HG03066 (cell line): ENCODE data around the gene BRSK2.

Experiments
- ATAC-seq: cut with Tn5 transposase; IDR thresholded peaks from one replicate; pipeline ENCODE4 v1.9.1; 2021; ENCODE audit warnings: low read depth; ENCODE audit not compliant: unreplicated experiment

The BRSK2 gene

DNA sequence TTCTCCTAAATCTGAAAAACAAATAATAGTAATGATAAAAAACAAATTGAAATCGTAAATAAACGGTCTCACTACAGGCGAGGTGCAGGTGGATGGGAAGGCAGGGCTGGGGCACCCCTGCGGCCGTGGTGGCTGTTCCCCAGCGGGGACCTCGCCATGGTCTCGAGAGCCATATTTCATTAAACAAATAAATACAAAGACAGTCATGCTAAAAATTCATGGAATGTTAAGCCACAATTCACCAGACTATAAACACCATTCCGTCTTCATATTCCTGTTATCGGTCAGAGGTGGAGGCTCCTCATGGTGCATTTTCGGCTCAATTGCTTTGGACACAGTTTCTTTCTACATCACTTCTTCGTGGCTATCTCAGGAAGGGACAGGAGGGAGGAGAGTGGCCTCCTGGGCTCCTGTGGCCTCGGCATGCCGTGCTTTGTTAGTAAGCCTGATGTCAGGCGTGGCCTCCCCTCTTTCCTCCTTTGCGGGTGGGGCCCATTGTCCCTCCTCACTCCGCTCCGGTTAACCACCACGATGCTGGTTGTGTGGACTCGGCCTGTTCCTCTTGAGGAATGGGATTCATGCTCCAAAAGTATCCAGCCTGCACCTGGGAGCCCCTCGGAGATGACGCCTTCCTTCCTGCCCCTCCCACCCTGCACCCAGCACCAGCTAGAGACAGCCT lies 16.1 kb upstream of the BRSK2 start:
- ATAC-seq, result no peak

DNA sequence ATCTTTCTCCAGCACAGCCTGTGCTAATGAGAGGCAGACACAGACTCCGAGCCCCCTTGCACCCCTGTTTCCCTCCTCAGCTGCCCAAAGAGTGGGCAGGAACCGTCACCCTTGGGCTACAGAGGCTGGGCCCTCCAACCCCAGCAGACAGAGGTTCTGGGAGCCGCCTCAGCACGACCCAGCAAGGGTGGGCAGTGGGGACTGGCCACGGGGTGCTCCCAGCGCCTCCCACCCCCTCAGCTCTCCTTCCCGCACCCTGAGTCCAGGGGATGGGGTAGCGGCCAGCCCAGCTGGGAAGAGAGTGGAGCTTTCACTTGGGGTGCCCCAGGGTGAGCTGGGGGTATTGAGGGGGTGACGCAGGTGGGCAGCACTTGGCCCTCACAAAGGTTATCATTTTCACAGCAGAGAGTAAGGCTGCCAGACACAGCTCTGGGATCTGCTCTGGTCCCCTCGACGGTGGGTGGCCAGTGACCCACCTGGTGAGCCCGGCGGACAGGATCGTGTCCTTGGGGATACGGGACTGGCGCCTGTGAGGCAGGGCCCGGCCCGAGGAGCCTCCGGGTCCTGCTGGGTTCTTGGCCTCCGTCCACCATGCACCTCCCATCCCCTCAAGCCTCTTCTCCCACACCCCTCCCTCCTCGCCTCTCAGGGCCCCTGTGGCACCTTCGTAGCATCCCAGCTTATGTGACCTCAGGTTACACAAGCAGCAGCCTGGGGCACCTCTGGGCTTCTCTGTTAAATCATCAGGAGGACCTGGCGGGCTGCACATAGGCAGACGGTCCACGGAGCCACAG lies 14.4 kb upstream of the BRSK2 start:
- ATAC-seq, result no peak

DNA sequence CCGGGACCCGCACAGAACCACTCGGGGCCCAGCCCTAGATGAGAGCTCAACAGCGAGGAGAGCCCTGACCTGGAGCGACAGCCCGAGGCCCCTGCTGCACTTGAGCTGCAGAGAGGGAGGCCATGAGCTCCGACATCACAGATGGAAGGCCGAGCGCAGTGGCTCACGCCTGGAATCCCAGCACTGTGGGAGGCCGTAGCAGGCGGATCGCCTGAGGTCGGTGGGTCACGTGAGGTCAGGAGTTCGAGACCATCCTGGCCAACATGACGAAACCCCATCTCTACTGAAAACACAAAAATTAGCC lies 13.8 kb upstream of the BRSK2 start:
- ATAC-seq, result no peak

DNA sequence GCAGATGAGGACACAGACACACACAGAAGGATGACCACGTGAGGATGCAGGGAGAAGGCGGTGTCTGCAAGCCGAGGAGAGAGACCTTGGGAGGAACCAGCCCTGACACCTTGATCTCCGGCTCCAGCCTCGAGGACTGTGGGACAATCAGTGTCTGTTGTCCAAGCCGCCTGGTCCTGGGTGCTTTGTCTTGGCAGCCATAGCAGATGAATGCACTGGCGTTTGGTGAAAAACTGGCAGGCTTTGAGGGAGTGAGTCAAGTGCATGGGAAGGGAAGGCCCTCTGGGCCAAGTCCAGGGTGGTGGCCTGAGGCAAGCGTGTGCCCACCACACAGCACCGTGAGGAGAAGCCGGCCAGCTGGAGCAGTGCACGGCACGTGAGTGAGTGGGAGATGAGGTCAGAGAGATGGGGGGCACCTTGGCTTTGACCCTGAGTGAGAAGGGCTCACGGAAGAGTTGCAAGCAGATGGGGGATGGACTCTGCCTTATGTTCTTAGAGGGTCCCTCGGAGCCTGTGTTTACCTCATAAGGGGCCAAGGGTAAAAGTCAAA lies 12.4 kb upstream of the BRSK2 start:
- no peak for ATAC-seq

DNA sequence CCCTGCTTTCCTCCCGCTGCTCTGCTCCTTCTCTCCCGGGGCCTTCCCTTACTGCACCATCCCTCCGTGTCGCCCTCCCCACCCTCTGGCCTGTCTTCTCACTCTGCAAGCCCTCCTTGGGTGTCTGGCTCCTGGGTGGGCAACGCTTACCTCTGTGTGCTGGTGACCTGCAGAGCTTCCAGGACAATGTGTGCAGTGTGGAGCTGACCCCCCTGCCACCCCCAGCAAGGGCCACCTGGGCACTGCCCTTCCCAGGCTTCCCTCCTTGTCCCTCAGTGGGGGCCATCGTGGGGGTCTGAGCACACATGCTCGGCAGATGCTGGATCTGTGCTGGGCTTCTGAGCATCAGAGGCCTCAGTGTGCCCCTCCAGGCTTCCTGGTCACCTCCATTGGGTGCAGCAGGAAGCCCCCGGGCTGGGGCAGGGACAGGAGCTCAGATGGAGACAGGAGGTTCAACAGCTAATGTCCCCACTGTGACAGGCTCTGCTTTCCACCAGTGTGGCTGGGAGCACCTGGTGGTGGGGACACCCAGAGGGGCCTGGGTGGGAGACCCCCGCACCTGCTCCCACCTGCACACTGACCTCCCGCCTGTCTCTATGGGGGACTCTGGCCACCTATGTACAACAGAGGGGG lies 7.8 kb upstream of the BRSK2 start:
- ATAC-seq, result no peak

DNA sequence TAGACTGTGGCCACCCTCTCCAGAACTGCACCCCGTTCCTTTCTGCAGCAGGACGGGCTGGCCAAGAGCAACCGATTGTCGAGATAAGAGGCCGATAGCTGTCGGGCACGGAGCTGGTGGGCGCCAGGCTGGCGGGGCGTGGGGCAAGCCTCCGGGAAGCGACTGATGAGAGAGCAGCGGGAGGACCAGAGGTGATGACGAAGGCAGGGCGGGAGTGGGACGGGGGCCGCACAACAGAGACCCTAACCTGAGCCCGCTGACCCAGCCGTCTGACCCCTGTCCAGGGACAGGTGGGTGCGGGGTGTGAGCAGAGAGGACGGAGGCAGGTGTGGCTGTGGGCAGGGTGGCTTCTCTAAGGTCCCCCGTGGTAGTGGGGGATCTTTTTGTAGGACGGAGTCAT lies 7.3 kb upstream of the BRSK2 start:
- no peak for ATAC-seq

DNA sequence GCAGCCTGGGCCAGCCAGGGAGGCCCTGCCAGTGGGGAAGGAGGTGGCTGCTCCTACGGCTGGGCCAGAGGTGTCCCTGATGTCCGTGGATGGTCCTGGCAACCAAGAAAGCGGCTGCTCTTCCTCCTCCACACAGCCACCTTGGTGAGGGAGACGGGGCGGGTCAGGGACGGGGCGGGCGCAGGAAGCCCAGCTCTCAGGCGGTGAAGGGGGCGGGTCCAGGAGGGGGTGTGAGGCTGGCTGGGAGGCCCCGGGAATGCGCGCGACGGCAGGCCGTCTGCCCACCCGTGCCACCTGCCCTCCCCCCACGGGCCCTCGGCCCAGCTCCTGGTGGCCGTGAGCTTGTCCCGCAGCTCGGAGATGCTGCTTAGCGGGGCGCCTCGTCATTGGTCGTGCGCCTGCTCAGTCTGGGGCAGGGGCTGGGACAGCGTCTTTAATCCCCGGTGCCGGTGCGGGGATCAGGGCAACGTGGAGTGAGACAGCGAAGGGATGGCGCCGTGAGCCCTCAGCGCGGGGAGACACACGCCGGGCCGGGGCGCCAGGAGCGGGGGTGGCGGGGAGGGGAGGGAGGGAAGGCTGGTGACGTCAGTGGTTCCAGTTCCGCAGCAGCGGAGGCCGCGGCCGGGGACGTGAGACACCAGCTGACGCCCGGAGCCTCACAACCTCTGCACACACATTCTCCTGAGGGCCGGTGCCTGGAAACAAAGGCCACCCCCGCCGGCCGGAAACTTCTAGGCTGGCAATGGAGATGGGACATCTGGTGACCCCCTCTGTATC lies 6.7 kb upstream of the BRSK2 start:
- ATAC-seq, result peak; percentile 84

DNA sequence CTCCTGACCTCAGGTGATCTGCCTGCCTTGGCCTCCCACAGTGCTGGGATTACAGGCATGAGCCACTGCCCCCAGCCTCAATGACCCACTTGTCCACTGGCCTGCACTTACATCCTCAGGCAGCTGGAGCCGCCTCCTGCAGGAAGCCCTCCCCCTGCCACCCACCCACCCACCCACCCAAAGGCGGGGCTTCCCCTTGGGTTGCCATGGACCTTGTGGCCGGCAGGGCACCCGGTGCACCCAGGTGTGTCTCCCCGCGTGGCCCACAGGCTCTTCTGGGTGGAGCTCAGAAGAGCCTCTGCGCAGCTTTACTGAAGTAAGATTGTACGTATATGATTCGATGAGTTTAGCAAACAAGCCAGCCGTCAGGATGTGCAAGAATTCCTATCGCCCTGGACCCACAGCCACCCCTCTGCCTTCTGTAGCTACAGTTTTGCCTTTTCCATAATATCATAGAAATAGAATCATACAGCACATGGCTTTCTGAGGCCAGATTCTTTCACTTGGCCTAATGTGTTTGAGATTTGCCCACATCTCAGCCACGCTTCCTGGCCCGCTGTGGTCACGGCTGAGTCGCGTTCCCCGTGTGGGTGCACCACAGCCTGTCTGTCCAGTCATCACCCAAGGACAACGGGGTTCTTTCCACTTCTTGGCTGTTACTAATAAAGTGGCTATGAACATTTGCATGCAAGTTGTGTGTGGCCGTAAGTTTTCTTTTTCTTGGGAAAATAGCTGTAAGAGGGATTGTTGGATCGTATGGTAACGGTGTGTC lies 5.3 kb upstream of the BRSK2 start:
- no peak for ATAC-seq

DNA sequence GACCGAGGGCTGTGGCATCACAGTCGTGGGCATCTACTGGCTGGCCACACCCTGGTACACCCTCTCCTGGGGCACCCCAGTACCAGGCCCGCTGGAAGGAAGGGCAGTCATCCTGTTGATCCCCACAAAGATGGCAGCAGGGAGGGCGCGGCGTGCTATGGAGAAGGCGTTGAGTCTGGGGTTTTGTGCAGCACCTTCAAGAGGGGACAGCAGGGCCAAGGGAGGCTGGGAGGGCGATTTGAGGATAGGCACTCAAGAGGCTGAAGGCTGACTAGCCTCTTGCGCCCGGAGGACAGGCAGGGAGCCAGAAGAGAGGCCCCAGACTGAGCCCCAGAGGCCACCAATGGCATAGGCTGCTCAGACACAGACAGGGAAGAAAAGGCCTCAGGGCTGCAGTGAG lies 2.2 kb upstream of the BRSK2 start:
- no peak for ATAC-seq

DNA sequence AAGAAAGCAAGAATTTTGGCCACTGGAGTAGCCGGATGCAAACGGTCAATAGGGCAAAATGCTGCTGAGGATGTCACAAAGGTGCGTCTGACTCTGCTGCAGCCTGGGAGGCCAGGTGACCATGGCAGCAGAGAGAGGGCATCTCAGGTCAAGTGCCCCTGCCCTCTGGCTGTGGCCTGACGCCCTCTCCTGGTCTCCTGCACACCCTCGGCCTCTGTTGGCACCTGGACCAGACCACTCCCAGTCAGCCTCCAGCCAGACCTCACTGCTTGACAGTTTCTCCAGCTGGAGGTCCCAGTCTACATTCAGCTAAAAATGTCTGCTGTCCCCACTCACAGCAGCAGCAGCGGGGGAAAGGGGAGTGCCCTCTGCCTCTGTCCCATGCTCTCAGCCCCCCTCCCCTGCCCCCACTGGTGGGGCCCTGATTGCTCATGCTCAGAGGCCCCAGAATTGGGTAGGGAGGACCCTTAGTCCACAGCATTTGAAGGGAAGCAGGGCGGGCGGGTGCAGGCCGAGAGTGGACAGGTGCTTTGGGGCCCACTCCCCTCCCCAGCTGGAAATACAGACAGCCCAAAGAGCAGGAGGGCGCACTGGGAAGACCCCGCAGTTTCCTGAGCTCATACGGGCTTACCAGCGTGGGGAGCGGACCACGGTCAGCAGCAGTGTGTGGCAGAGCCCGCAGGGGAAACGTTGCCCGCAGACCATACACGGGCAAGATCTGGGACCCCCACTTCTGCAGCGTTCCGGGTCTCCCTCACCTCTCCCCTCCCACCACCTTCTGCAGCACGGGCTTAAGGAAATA lies 1.6 kb upstream of the BRSK2 start:
- ATAC-seq, result no peak

DNA sequence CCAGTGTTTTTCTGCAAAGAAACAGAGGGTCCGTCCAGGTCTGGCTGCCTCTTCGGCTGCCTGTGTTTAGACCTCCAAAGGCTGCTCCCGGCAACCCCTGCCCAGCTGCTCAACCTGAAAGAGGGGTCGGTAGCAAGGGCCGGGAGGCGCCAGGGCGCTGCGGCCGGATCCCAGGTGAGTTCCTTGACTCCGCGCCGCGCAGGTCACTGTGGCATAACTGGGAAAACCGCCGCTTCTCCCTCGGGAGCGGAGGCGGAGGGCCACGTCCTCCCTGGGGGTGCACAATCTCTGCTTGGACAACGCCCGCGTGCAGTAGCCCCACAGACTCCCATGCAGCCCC lies 1.0 kb upstream of the BRSK2 start:
- no peak for ATAC-seq

DNA sequence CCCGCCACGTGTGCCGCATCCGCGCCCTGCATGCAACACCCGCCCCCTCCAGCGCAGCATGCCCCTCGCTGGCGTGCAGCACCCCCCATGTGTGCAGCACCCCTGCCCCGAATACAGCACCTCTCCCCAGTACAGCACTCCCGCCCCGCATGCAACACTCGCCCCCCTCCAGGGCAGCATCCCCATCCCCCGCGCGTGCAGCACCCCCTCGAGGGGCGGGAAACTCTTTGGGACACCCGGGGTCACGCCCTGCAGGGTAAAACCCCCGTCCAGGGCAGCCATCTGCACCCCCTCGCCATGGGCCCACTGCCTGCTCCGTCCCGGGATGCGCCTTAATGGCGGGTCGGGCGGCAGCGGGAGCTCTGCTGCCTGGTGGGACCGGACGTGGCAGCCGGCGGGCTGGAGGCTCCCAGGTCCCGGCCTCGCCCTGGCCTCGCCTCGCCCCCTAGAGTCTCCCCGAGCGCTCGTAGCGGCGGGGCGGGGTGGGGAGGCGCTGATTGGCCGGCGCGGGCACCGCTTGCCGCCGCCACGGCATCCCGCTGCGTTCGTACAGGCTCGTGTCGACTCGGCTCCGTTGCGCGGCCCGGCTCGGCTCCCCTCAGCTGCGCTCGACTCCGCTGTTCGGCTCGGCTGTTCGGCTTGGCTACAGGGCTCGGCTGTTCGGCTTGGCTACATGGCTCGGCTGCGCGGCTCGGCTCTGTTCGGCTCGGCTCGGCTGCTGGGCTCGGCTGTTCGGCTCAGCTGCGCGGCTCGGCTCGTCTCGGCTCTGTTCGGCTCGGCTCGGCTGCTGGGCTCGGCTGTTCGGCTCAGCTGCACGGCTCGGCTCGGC lies 417 bp upstream of the BRSK2 start:
- peak; percentile 88 for ATAC-seq

DNA sequence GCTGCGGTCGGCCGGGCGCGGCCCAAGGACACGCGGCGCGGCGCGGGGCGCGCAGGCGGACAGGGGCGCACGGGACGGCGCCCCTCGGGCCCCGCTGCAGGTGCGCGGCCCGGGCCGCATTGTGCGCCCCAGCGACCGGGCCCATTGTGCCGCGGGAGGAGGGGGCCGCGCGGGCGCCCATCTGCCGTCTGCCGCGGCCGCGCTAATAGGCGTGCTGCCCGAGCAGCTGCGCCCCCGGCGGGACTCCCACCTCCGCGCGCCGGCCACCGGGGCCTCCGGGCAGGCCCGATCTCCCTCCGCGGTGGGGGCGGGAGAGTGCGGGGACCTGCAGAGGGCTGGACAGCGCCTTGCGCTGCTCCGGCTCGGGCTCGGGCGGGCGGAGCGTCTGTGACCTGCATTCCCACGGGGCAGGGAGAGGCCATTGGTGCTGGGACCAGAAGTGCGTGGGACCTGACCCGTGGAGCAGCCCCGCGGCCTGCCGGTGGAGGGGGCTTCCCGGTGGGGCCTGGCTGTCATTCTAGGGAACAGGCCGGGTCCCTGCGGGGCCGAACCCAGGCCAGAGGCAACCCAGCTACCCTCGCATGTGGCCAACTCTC lies 933 bp downstream of the BRSK2 start:
- ATAC-seq, result no peak

DNA sequence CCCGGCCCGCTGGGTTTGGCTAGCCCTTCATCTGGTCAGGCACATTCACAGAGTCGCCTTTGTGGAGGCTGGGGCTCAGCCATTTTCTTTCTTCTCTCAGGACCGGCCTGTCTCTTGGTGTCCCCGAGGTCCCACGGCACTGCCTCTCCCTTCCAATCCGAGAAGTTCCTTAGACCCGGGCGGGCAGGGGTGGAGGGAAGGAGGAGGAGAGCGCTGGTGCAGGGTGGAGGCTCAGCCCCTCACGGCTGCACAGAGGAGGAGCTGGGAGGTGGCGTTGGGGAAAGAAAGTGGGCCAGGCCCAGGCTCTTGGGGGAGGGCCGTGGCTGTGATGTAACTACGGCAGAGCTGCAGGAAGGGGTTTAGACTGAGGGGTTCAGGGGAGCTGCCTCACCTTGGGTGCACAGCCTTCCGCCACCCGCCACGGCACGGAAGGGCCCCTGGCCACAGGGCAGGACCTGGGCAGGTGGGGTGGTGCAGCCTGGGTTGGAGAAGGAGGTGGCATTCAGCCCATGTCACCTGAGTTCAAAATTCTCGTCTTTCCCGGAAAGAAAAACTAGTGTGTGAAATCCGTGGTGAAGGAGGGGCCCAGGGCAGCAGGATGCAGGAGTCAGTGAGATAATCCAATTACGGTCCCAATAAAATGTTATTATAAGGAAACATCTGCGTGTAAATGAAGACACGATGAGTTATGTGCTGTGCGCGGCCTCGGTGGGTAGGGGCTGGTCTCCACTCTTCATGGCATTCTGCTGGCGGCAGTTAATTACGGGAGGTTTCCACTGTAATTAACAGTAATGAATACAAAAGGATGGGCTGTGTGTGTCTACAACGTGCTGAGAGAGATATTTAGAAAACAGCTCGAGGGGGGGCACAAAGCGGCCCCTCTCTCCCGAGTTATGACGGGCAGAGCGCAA lies 1.7 kb downstream of the BRSK2 start:
- ATAC-seq, result no peak

DNA sequence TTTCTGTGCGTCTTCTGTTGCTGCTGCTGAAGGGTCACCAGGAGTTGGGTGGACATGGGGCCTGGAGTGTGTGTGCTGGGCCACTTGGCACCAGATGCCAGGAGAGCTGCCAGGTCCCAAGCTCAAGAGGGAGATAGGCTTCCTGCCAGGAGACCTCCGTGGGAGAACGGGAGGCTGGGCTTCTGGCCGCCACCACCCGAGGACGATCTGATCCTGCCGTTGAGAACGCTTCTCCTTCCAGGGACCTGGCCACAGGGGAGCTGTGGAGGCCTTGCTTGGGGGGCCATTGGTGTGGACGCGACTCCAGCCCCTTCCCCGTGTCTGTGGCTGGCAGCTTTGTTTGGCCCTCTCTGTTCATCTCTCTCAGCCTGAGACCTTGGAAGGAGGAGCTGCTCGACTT lies 2.4 kb downstream of the BRSK2 start:
- no peak for ATAC-seq

DNA sequence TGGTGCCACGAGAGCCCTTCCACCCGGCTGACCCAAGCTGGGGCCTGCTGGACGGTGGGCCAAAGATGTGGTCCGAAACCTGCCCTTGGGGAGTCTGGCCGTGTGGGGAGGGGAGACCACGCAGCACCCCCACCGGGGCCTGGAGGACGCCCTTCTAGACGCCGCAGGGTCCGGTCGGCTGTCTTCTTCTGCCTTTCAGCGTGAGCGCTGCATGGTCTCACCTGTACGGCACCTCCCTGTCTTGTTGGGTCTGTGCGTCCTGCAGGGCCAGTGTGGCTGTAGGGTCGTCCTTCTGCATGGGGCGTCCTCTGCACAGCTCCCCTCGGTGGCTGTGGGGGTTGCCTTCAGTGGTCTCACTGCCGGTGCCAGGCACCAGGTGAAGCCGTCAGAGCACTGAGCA lies 2.8 kb downstream of the BRSK2 start:
- ATAC-seq, result no peak

DNA sequence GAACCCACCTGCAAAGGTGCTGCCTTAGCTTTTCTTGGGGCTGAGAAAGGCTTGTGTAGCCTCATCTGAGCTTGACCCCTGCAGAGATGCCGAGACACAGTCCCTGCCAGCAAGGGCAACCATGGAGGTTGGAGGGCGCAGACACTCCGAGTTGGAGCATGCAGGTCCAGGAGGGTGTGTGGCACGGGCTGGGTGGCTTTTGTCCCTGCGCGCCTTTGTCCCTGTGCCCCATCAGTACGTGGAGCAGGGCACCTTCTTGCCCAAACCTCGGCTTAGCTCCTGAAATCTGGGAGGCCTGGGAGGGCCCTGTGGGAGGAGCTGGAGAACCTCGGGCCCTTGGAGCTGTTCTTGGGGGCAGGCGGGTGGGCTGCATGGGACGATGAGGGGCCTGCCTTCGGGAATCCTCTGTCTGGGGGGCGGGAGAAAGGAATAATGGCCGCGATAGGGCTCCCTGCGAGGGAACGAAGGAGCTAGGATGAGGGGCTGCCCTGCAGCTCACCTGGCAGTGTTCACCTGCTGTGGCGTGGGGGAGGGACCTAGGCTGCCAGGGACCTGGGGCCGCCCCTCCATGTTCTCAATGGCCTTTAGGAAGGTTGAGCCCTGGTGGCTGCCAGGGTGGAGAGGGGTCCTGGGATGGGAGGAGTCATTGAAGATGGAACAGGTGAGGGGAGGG lies 3.4 kb downstream of the BRSK2 start:
- no peak for ATAC-seq
